Mucosa of descending colon (tissue), 3 donors: ENCODE measurements around the gene SIGMAR1. TPM values are rescaled to one million over a fixed set of nuclear protein-coding genes. Genes with fewer than 3 reads are reported as not detected.

ENCODE experiments used
- ATAC-seq: fragments of 200-7000 bp; cut with Tn5 transposase; one replicate; pipeline ENCODE4 v1.9.1; 2020; ENCODE audit warnings: mild to moderate bottlenecking, moderate library complexity
- DNase-seq, 3 donors: peaks; one replicate each; pipeline ENCODE4 v3.0.0-alpha.2; 2020
- H3K36me3 ChIP-seq: fragments of 200-600 bp; one replicate; pipeline ENCODE4 v1.8.0; 2021; ENCODE audit warnings: low read depth, mild to moderate bottlenecking
- H3K4me1 ChIP-seq: fragments of 200-600 bp; one replicate; pipeline ENCODE4 v1.8.0; 2021; ENCODE audit warnings: low read depth, mild to moderate bottlenecking
- H3K4me3 ChIP-seq: fragments of 200-600 bp; one replicate; pipeline ENCODE4 v1.8.0; 2021; ENCODE audit warnings: mild to moderate bottlenecking
- H3K9me3 ChIP-seq: fragments of 200-600 bp; one replicate; pipeline ENCODE4 v1.8.0; 2021; ENCODE audit warnings: mild to moderate bottlenecking
- CTCF ChIP-seq: fragments of 200-600 bp; IDR thresholded peaks from one replicate; pipeline ENCODE4 v1.8.0; 2022; ENCODE audit warnings: antibody characterized with exemption, mild to moderate bottlenecking
- intact Hi-C, 2 donors: fragments of 100-400 bp; cut with DNase I in 1 of 2; cut with micrococcal nuclease in 1 of 2; formaldehyde crosslinking; loops; one replicate each; pipeline versions ENCODE4 v1.11.0 to v1.11.1; 2022; cut with DNase I, micrococcal nuclease
- total RNA-seq, 3 donors: library from RNA; stranded (reverse); fragmentation: NEBNext Ultra II Directional in 2 of 3; extraction: Animal tissue kit (Norgen Biotek cat#: 25700) in 2 of 3; gene quantifications; one replicate each; pipeline versions ENCODE4 v1.2.1 to v1.2.4, GENCODE V29; 2021 to 2023
- donor health status: DM: no; HTN: no; CAD: no; lungs with moderate emphysema.
- donor health status: DM: no; HTN: no; CAD: no.
- donor health status: DM: no; HTN: yes; CAD: no.

Gene SIGMAR1
- total RNA-seq, 3 donors from 2014 or later, result 48.1 to 59.8 (median 49.6) TPM

- intact Hi-C loops, result no loop called here
- H3K36me3 ChIP-seq, result no peaks in the 10 kb centered on the region
- ATAC-seq (no peak), DNase-seq (no peak)
- no peak overlapping the region for H3K4me3 ChIP-seq
- peaks cover 29% of the 10 kb centered on the region for H3K4me1 ChIP-seq
- no peaks in the 10 kb centered on the region for H3K9me3 ChIP-seq
- TF ChIP-seq CTCF, result no peak
These were observed 48.6 kb downstream of the SIGMAR1 start for GRCh38 chr9:34588671-34589635.

- intact Hi-C loops, result no loop called here
- Histone ChIP-seq H3K9me3 (no peaks in the 10 kb centered on the region), H3K36me3 (no peaks in the 10 kb centered on the region), H3K4me1 (peaks cover 29% of the 10 kb centered on the region), H3K4me3 (no peak overlapping the region)
- DNase-seq (no peak), ATAC-seq (no peak)
- TF ChIP-seq CTCF, result no peak
These were observed 50.3 kb downstream of the SIGMAR1 start for GRCh38 chr9:34587271-34587670.

- Histone ChIP-seq H3K9me3 (no peaks in the 10 kb centered on the region), H3K4me3 (no peak overlapping the region), H3K4me1 (peaks cover 24% of the 10 kb centered on the region), H3K36me3 (no peaks in the 10 kb centered on the region)
- DNase-seq (no peak), ATAC-seq (no peak)
- intact Hi-C loops, result no loop called here
- no peak for TF ChIP-seq CTCF
These were observed 51.5 kb downstream of the SIGMAR1 start for GRCh38 chr9:34585946-34586669.

GRCh38 chr9:34584970-34585369, 52.6 kb downstream of the SIGMAR1 start:
- no peaks in the 10 kb centered on the region for H3K9me3 ChIP-seq
- no peak for TF ChIP-seq CTCF
- no peak overlapping the region for H3K4me3 ChIP-seq
- intact Hi-C loops, result no loop called here
- no peak for ATAC-seq
- peaks cover 13% of the 10 kb centered on the region for H3K4me1 ChIP-seq
- DNase-seq, result no peak
- no peaks in the 10 kb centered on the region for H3K36me3 ChIP-seq

Other genes starting within 250 kb of the SIGMAR1 start
- 10 to 100 TPM in 1 of 3 donors, 1 to 10 TPM in 2; 5.1 to 20.8 (median 8.6) TPM for gene FAM219A, start 179.2 kb downstream of the SIGMAR1 start, total RNA-seq
- gene DNAI1, start 179.0 kb downstream of the SIGMAR1 start, total RNA-seq, result not detected
- 1 to 10 TPM; 1.4 to 2.0 (median 1.5) TPM for gene ENHO, start 114.8 kb downstream of the SIGMAR1 start, total RNA-seq
- gene CNTFR, start 48.1 kb downstream of the SIGMAR1 start, total RNA-seq, result 10 to 100 TPM in 1 of 3 donors, 1 to 10 TPM in 2; 1.5 to 14.5 (median 7.7) TPM
- 10 to 100 TPM; 29.4 to 47.2 (median 39.4) TPM for gene RPP25L, start 25.7 kb downstream of the SIGMAR1 start, total RNA-seq
- 10 to 100 TPM; 64.4 to 67.1 (median 64.7) TPM for gene DCTN3, start 17.3 kb downstream of the SIGMAR1 start, total RNA-seq
- gene ARID3C, start 8.7 kb downstream of the SIGMAR1 start, total RNA-seq, result not detected
- 10 to 100 TPM; 42.0 to 85.6 (median 63.3) TPM for gene GALT, start 8.9 kb upstream of the SIGMAR1 start, total RNA-seq
- gene IL11RA, start 14.4 kb upstream of the SIGMAR1 start, total RNA-seq, result 10 to 100 TPM; 18.8 to 57.4 (median 41.0) TPM
- gene CCL27, start 24.9 kb upstream of the SIGMAR1 start, total RNA-seq, result not detected
- gene CCL19, start 53.5 kb upstream of the SIGMAR1 start, total RNA-seq, result 1 to 10 TPM; 1.3 to 8.7 (median 1.6) TPM
- gene CCL21, start 72.3 kb upstream of the SIGMAR1 start, total RNA-seq, result 10 to 100 TPM; 18.7 to 48.9 (median 45.9) TPM